Spleen (tissue), 11 donors: Measurements from ENCODE around the gene ZNF536. TPM values are rescaled to one million over a fixed set of nuclear protein-coding genes. Genes with fewer than 3 reads are reported as not detected.

ENCODE experiments used
- DNase-seq: peaks from one replicate; pipeline ENCODE4 v3.0.0-alpha.2; 2020
- H3K27ac ChIP-seq, 8 donors: fragments of 200-600 bp; sonication (generic) in 7 of 8; 1 replicate in 4 of 8; 2 replicates in 4 of 8; pipeline versions ENCODE4 v1.5.0 to v1.8.0; 2016 to 2021; ENCODE audit warnings: inconsistent platforms in 4 of 8, mild to moderate bottlenecking in 4 of 8, moderate library complexity in 1 of 8
- H3K27me3 ChIP-seq, 7 donors: fragments of 200-600 bp; sonication (generic) in 6 of 7; replicated peaks in 1 of 7; 1 replicate in 4 of 7; 2 replicates in 3 of 7; pipeline versions ENCODE4 v1.5.0 to v1.8.0; 2016 to 2021; ENCODE audit warnings: inconsistent platforms in 3 of 7, mild to moderate bottlenecking in 1 of 7
- H3K36me3 ChIP-seq, 6 donors: fragments of 200-600 bp; sonication (generic) in 5 of 6; 1 replicate in 4 of 6; 2 replicates in 2 of 6; pipeline versions ENCODE4 v1.5.0 to v1.8.0; 2016 to 2021; ENCODE audit warnings: inconsistent platforms in 2 of 6
- H3K4me1 ChIP-seq, 6 donors: fragments of 200-600 bp; sonication (generic) in 5 of 6; 1 replicate in 3 of 6; 2 replicates in 3 of 6; pipeline versions ENCODE4 v1.5.0 to v1.8.0; 2016 to 2021; ENCODE audit warnings: inconsistent platforms in 3 of 6
- H3K4me3 ChIP-seq, 8 donors: fragments of 200-600 bp; sonication (generic) in 7 of 8; 1 replicate in 4 of 8; 2 replicates in 4 of 8; pipeline versions ENCODE4 v1.5.0 to v1.8.0; 2016 to 2021; ENCODE audit warnings: inconsistent platforms in 4 of 8, mild to moderate bottlenecking in 4 of 8, moderate library complexity in 2 of 8
- H3K9me3 ChIP-seq, 8 donors: fragments of 200-600 bp; sonication (generic) in 7 of 8; 1 replicate in 4 of 8; 2 replicates in 4 of 8; pipeline versions ENCODE4 v1.5.0 to v1.8.0; 2016 to 2021; ENCODE audit warnings: inconsistent platforms in 4 of 8
- CTCF ChIP-seq, 11 experiments: fragments of 200-600 bp in 7 of 11; fragments of 450-650 bp in 4 of 11; sonication (generic) in 4 of 11; IDR thresholded peaks in 8 of 11; conservative IDR thresholded peaks in 3 of 11; 1 replicate in 7 of 11; 2 replicates in 4 of 11; pipeline versions ENCODE4 v1.4.0 to v1.8.0; 2016 to 2021; ENCODE audit warnings: antibody characterized with exemption in 11 of 11, inconsistent platforms in 4 of 11, mild to moderate bottlenecking in 1 of 11
- POLR2A ChIP-seq, 3 donors: fragments of 450-650 bp; IDR thresholded peaks; one replicate each; pipeline ENCODE4 v1.5.1; 2017; ENCODE audit warnings: antibody characterized with exemption in 3 of 3, mild to moderate bottlenecking in 1 of 3
- POLR2AphosphoS5 ChIP-seq, 3 donors: sonication (generic); formaldehyde crosslinking; IDR thresholded peaks; one replicate each; pipeline ENCODE4 v1.5.1; 2017; ENCODE audit warnings: antibody characterized with exemption in 3 of 3
- WGBS, 5 donors: extraction: QIAGEN DNeasy Blood & Tissue Kit in 3 of 5; methylation state at CpG; one replicate each; pipeline versions ENCODE4 v1.1.5 to v1.1.7; 2013 to 2018; 5-methylcytosine and 5-hydroxymethylcytosine counted together
- intact Hi-C: fragments of 100-400 bp; cut with DNase I; formaldehyde crosslinking; loops from one replicate; pipeline ENCODE4 v1.15.0; 2023; ENCODE audit warnings: low total_unique reads
- polyA plus RNA-seq, 3 donors: library from polyadenylated mRNA; stranded (reverse); fragments of 200-250 nt; gene quantifications; one replicate each; pipeline ENCODE4 v1.2.1, GENCODE V29; 2013
- total RNA-seq, 7 donors: library from RNA; depleted of rRNA in 3 of 7; stranded (reverse); fragments of >200 nt in 3 of 7; fragmentation: NEBNext Ultra II Directional in 4 of 7; extraction: Animal tissue kit (Norgen Biotek cat#: 25700) in 4 of 7; gene quantifications; one replicate each; pipeline versions ENCODE4 v1.1.0 to v1.2.1, GENCODE V29; 2016 to 2021
- donor health status: healthy with polysubstance abuse.
- donor health status: DM: no; HTN: no; CAD: no; lungs with moderate emphysema.
- donor health status: DM: no; HTN: no; CAD: no.
- donor health status: Bipolar disorder and iron deficiency.
- donor health status: healthy.
- donor health status: DM: no; HTN: no; CAD: no.
- donor health status: DM: yes; HTN: yes; CAD: no.

The ZNF536 gene
- total and polyA plus RNA-seq, 10 donors: 0.13 to 4.1 (median 2.1) TPM

GRCh38 chr19:30330266-30330665, 41.9 kb upstream of the ZNF536 start:
- WGBS, 5 donors: 66 to 83% (median 67%) methylated on average over 4 of the region's 4 CpGs

GRCh38 chr19:30332445-30333234, 39.5 kb upstream of the ZNF536 start:
- DNase-seq: no peak

More at GRCh38 chr19:30330266-30330665, 41.9 kb upstream of the ZNF536 start:
- Histone ChIP-seq H3K4me3 (no peak overlapping the region), H3K27me3 (no peaks in the 10 kb centered on the region), H3K36me3 (no peaks in the 10 kb centered on the region), H3K27ac (no peak overlapping the region), H3K4me1 (peaks cover 0 to 4% (median 0%) of the 10 kb centered on the region in 6 donors), H3K9me3 (no peaks in the 10 kb centered on the region)
- DNase-seq: no peak
- intact Hi-C loops: no loop called here
- TF ChIP-seq POLR2A (IDR thresholded peaks at IDR 0.05) (no peak), CTCF (IDR thresholded peaks at IDR 0.05 in 8 of 11, conservative IDR thresholded peaks at IDR 0.05 in 3 of 11) (no peak), POLR2AphosphoS5 (IDR thresholded peaks at IDR 0.05) (no peak)

GRCh38 chr19:30333291-30334065, 38.7 kb upstream of the ZNF536 start:
- Histone ChIP-seq H3K9me3 (no peaks in the 10 kb centered on the region), H3K4me1 (no peaks in the 10 kb centered on the region), H3K27ac (no peak overlapping the region), H3K4me3 (no peak overlapping the region), H3K36me3 (no peaks in the 10 kb centered on the region), H3K27me3 (no peaks in the 10 kb centered on the region)
- intact Hi-C loops: no loop called here
- TF ChIP-seq CTCF (IDR thresholded peaks at IDR 0.05 in 8 of 11, conservative IDR thresholded peaks at IDR 0.05 in 3 of 11) (no peak), POLR2AphosphoS5 (IDR thresholded peaks at IDR 0.05) (no peak), POLR2A (IDR thresholded peaks at IDR 0.05) (no peak)
- WGBS, 5 donors: 75 to 92% (median 82%) methylated on average over 8 to 12 of the region's 12 CpGs
- DNase-seq: no peak

More at GRCh38 chr19:30332445-30333234, 39.5 kb upstream of the ZNF536 start:
- no peaks in the 10 kb centered on the region for H3K36me3 ChIP-seq
- no peaks in the 10 kb centered on the region for H3K4me1 ChIP-seq
- intact Hi-C loops: no loop called here
- no peak overlapping the region for H3K27ac ChIP-seq
- H3K4me3 ChIP-seq: no peak overlapping the region
- no peaks in the 10 kb centered on the region for H3K9me3 ChIP-seq
- TF ChIP-seq POLR2AphosphoS5 (IDR thresholded peaks at IDR 0.05): no peak
- no peak for TF ChIP-seq POLR2A (IDR thresholded peaks at IDR 0.05)
- no peak for TF ChIP-seq CTCF (IDR thresholded peaks at IDR 0.05 in 8 of 11, conservative IDR thresholded peaks at IDR 0.05 in 3 of 11)
- 85 to 89% (median 86%) methylated on average over 10 of the region's 10 CpGs for WGBS, 5 donors
- no peaks in the 10 kb centered on the region for H3K27me3 ChIP-seq

GRCh38 chr19:30334841-30335240, 37.3 kb upstream of the ZNF536 start:
- no peak for DNase-seq
- H3K4me3 ChIP-seq: no peak overlapping the region
- no peaks in the 10 kb centered on the region for H3K9me3 ChIP-seq
- 79 to 96% (median 87%) methylated on average over 9 to 10 of the region's 10 CpGs for WGBS, 5 donors
- H3K36me3 ChIP-seq: no peaks in the 10 kb centered on the region
- no peaks in the 10 kb centered on the region for H3K4me1 ChIP-seq
- no peak overlapping the region for H3K27ac ChIP-seq
- TF ChIP-seq POLR2AphosphoS5 (IDR thresholded peaks at IDR 0.05) (no peak), POLR2A (IDR thresholded peaks at IDR 0.05) (no peak), CTCF (IDR thresholded peaks at IDR 0.05 in 8 of 11, conservative IDR thresholded peaks at IDR 0.05 in 3 of 11) (no peak)
- intact Hi-C loops: no loop called here
- peaks cover 0 to 6% (median 0%) of the 10 kb centered on the region in 7 donors for H3K27me3 ChIP-seq
